HG03103 (cell line): ENCODE results near the gene SMIM17.

ENCODE experiments used
- ATAC-seq: cut with Tn5 transposase; IDR thresholded peaks from one replicate; pipeline ENCODE4 v1.9.1; 2021; ENCODE audit warnings: low read depth; ENCODE audit not compliant: unreplicated experiment

Gene SMIM17

DNA sequence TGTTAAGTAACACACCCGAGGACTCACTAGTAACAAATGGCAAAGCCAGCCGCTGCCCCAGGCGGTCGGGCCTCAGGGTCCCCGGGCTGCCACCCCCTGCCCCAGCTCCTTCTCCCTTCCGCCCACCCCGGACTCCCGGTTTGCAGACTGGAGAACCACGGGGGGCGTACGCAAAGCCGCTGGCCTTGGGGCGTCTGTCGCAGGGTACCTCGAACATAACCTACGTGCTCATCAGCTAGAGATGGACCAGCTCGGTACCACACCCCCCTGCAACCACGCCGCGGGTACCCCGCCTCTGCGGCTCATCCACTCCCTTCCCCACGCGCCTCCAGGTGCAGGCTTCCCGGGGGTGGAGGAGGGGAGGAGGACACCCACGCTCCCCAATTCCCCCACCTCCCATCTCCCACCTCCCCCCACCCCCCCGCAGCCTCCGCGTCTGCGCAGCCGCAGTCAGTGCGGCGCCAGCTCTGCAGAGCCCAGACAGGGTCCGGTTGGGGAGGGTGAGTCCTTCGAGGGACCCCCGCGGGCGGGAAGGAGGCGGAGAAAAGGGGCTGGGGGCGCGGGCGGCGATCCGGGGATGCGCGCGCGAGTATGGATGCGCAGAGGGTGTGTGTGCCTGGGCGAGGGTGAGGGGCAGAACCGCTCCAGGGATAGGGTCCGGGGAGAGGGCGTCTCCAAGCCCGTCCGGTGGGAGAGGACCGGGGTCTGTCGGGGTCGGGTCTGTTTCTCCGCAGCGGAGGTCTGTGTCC, at the start of gene SMIM17:
Gene SMIM17 (plus strand): TSS at position 449 of the 749 bp plus-strand sequence. CDS start 2,509 bp downstream, outside the sequence.
- ATAC-seq: no peak

DNA sequence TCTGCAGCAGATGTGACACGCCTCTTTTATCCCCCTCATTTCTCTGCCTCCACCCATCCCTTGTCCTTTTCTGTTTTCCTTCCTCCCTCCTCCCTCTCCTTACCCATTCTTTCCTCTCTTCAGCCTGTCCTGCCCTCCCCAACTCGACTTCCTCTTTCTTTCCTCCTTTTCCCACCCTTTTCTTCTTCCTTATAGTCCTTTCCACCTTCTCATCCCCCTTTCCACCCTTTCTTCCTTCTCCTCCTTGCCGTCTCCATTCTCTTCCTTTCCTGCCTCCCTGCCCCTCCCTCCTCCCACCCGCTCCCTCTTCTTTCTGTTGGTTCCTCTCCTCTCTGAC, 48.5 kb upstream of the SMIM17 start:
- no peak for ATAC-seq

DNA sequence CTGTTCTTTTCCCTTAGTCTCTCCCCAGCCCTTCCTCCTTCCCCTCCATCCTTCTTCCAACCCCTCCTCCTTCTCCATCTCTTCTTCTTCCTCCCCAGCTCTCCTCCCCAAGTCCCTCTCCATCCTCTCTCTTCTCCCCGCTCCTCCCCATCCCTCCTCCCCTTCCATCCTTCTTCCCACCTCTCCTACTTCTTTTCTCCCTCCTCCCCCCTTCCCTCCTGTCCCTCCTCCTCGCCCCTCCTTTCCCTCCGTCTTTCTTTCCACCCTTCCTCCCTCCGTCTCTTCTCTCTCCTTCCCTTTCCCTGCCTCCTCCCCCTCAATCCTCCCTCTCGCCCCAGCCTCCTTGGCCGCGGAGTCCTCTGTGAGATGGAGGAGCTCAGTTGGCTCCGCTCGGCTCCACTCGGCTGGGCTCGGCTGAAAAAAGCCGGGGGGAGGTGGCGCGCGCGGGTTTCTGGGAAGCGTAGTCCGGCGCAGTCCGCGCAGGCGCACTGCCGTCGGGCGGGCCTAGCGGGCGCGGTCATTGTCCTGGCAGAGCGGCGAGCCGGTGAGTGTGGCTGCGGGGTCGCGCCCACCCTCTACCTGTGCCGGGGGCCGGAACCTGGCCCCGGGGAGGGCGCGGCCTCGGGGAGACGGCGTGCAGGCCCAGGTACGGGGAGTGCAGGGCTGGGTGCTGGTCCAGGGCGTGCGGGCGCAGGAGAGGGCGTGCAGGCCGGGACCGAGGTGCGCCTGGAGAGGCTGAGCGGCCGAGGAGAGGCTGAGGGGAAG, 48.0 kb upstream of the SMIM17 start, which contains the start of gene ZNF71:
Gene ZNF71 (plus strand): TSS at position 520 of the 765 bp plus-strand sequence. CDS start 6,257 bp downstream, outside the sequence.
- peak; percentile 93 for ATAC-seq

DNA sequence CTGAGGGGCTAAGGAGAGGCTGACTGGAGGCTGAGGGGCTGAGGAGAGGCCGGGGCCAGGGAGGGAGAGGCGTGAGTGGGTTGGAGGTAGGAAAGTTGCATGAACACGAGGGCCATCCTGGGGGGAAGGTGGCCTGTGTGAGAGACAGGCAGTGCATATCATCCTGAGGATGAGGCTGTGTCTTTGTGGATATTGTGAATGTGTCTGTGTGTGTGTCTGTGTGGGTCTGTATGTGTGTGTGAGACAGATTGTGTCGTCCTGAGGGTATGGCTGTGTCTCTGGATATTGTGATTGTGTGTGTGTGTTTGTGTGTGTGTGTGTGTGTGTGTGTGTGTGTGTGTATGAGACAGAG, 47.4 kb upstream of the SMIM17 start:
- peak; percentile 20 for ATAC-seq

DNA sequence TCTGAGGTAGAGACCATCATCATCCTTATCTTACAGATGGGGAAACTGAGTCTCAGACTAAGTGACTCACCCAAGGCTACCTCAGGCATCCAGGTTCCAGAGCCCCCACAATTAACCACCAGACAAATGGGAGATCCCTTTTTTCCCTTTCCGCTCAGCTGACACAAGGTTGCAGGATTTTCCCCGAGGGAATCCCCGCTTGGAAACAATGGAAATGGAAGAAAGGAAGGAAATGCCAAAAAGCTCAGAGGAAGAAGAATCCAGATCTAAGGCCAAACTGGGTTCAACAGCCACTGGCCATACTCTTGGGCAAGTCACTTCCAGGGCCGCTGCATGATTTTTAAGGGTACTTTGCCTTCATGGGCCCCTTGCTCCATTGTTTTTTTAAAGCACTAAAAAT, 46.3 kb upstream of the SMIM17 start:
- ATAC-seq: no peak

DNA sequence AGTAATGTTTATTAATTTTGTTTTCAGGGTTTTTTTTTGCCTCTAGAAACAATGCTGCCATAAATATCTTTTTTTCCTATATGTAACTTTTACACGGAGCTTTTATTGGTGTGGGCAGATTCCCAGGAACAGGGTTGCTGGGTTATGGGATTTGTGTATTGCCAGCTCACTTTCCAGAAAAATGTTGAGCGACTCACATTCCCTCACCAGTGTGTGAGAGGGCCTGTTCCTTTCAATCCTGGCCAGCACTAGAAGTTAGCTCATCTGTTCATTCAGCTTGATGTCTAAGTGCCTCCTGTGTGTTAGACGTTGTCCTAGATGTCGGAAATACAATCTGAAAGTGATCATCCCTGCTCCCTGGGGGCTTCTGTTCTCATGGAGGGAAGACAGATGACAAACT, 45.3 kb upstream of the SMIM17 start:
- ATAC-seq: no peak

DNA sequence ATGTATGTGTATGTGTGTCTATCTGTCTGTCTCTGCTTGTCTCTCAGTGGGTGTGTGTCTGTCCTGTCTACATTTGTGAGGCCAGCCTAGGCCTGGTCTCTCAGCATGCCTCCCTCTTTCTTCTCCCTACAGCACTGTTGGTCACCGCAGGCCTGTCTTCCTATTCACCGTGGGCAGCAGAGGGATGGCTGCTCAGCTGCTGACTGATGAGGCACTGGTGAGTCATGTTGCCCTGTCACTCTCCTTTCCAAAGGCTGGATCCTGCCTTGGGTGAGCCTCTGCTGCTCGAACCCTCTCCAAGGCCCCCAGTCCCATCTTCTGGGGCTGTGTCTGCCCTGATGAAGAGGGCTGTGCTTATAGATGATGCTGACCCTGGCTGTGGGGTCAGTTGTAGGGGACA, 41.6 kb upstream of the SMIM17 start:
- no peak for ATAC-seq

DNA sequence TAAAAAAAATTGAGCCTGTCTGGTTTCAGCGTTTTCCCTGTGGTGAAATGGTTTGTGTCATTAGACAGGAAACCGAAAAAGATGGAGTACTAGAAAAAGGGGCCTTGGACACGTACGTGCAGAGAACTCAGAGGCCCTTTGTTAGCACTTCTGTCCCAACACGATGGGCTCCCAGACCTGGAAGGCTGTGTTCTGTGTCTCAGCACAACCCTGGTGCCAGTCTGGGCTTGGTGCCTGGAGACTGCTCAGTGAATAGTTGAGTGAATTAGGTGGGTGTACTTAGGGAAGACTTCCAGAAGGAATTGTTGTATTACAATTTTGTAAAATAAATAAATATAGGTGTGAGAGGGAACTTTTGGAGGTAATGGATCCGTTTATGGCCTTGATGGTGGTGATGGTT, 39.1 kb upstream of the SMIM17 start:
- no peak for ATAC-seq

DNA sequence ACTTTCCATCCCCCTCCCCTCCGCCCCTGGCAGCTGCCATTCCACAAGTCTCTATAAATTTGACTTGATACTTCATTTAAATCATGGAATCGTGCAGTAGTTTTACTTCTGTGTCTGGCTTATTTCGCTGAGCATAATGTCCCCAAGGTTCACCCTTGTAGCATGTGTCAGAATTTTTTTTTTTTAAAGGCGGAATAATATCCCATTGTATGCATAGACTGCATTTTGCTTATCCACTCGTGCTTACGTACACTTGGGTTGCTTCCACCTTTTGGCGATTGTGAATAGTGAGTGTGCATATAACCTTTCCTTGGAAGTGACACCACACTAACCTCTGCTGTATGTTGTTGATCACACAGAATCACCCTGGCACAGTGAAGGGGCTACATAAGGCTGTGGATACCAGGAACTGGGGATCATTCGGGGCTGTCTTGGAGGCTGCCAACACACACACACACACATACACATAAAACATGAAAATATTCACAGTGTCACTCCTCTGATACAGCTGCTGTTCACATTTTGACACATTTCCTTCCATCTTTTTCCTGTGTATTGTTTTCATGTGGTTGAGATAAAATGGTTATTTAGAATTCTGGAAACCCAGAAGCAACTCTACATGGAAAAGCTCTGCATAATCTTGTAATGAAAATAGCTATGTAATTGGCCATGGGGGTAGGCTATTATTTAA, 34.5 kb upstream of the SMIM17 start:
- no peak for ATAC-seq

DNA sequence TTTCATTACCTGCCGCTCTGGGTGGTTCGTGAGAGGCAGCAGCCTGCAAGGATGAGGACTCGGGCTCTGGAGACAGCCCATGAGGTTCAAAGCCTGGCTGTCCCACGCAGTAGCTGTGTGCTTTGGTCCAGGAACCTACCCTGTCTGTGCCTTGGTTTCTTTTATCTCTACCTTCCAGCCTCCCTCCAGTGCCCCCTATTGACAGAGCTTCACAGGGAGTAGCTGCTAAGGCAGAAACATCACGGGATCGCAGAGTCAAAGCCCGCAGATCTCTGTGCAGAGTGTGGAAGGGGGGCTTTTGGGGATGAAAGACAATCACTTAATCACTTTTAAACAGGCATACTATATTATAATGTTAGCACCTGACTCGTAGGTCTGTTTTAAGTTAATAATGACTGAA, 31.7 kb upstream of the SMIM17 start:
- no peak for ATAC-seq

DNA sequence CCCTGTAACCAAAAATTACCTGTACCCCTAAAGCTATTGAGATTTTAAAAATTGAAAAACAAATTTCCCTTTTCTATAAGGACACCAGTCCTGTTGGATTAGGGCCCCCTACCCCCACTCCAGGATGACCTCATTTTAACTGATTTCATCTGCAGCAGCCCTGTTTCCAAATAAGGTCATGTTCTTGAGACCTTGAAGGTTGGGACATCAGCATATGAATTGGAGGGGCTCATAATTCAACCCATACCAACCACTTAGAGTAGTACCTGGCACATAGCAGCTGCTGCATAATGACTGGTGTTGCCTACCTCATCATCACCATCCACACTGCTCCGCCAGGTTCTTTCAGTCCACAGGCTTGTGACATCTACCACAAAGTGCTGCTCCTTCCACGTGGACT, 30.2 kb upstream of the SMIM17 start:
- no peak for ATAC-seq

DNA sequence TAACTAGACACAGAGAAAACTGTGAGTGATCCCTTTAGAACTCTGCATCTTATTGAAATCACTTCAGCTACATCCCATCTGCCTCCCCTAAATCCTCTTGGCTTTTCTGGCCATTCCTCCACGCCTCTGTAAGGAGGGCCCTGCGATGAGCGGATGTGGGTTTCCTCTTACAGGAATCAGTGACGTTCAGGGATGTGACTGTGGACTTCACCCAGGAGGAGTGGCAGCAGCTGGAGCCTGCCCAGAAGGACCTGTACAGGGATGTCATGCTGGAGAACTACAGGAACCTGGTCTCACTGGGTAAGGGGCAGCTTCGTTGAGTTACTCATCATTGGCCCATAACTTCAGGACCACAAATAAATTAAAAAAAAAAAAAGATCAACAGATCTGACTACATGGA, 29.3 kb upstream of the SMIM17 start:
- no peak for ATAC-seq

DNA sequence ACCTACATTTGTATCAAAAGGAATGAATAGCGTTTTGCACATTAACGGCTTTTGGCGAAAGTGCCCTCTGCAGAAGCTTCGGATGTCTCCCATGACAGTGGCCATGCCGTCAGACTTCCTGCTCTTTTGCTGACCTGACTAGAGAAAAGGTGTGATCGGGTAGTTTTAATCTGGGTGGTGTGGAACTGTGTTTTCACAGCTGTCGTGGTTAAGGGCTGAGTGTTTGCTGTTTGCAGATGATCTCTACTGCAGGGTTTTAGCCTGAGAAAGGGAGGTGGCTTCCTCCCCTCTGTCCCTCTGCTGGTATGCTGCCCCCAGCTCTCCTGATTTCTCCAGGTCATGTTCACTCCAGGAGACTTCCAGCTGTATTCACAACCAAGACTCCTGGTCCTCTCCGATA, 25.4 kb upstream of the SMIM17 start:
- no peak for ATAC-seq

DNA sequence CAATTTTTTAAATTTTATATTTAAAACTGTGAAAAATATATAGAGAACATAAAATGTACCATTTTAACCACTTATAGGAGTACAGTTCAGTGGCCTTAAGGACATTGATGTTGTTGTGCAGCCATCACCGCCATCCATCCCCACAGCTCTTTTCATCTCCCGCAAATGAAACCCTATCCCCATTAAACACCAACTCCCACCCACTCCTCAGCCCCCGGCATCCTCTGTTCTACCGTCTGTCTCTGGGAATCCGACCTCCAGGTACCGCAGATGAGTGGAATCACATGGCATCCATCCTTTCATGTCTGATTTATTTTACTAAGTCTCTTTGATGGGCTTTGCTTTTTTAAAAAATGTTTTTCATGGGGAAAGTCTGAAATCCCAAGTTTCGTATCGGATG, 23.8 kb upstream of the SMIM17 start:
- no peak for ATAC-seq

DNA sequence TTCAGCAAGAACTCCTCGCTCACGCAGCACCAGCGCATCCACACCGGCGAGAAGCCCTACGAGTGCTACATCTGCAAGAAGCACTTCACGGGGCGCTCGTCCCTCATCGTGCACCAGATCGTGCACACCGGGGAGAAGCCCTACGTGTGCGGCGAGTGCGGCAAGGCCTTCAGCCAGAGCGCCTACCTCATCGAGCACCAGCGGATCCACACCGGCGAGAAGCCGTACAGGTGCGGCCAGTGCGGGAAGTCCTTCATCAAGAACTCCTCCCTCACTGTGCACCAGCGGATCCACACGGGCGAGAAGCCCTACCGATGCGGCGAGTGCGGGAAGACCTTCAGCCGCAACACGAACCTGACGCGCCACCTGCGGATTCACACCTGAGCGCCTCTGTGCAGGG, 20.6 kb upstream of the SMIM17 start:
- ATAC-seq: no peak

DNA sequence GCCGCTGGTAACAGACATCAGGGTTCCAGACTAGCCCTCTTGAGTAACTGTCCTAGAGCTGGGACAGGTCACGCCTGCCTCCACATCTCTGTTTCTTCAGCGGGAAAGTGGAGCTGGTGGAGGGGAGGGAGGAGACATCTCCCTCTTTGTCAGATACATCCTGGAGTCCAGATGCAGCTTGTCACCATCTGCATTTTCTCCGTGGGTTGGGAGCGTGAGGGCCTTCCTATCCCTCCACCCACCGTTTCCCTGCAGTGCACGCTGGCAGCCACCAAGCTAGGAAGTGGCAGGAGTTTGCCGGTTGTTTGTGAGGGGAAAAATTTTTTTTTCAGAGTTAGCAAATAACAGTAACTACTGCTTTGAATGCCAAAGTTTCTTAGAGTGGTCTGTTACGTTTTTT, 20.0 kb upstream of the SMIM17 start:
- no peak for ATAC-seq

DNA sequence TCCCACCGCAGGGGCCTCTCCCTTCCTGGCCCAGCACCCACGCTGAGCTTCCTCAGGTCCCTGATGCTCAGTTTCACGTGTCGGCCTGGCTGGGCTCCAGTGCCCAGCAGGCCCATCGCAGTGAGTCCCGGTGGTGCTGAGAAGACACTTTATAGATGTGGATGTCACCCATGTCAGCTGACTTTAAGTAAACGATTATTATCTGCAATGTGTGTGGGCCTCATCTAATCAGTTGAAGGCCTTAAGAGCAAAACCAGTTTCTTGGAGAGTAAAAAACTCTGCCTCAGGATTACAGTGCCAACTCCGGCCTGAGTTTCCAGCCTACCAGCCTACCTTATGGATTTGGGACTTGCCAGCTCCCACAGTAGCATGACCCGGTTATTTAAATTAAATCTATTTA, 17.3 kb upstream of the SMIM17 start:
- ATAC-seq: no peak

DNA sequence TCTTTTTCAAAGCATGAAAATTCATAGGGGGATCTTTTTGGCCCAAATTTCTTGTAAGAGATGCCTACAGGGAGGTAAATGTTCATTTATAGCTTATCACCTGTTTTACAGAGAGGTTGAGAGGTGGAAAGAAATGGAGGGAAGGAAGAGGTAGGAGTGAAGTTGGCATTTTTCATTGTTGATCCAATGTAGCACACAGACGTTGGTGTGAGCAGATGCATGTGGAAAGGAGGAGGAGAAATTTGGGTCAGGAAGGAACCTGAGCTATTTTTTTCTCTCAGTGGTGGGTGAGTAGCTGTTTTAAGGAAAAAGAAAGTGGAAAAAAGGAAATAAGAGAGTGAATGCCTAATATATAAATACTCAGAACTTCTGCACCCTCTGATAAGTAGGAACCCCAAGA, 9.9 kb upstream of the SMIM17 start:
- no peak for ATAC-seq

DNA sequence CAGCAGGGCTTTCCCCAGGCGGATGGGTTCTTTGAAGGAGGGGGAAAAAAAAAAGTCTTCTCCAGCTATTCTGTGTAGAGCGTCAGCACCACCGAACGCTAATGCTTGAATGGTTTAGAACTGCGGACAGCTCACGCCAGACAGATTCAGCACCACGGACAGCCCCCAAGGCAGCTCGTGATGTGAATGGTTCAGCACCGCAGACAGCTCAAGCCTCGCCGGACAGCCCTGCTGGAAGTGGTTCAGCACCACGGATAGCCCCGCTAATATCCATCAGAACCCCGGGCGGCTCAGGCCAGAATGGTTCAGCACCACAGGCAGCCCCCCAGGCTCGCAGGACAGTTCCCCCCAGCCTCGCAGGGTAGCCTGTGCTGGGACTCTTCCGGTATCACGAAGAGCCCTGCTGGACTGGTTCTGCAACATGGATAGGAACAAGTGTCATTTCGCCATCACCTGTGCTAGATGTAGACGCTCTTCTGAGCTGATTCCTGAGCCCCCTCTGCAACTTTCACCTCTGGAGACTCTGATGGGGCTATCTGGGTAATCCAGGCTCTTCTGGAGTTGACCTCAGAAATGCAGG, 4.9 kb upstream of the SMIM17 start:
- no peak for ATAC-seq

DNA sequence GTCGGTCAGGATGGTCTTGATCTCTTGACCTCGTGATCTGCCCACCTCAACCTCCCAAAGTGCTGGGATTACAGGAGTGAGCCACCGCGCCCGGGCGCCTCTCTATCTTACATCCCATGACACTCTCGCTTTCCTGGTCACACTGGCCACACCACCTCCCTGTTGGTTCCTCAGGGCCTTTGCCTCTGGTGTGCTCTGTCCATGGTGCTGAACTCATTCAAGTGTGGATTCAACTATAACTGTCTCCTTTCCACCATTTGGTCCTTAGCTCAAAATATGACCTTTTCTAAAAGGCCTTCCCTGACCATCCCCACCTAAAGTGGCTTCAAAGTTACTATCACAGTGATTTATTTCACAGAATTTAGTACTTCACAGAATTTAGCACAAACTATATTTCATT, 3.7 kb upstream of the SMIM17 start:
- no peak for ATAC-seq

DNA sequence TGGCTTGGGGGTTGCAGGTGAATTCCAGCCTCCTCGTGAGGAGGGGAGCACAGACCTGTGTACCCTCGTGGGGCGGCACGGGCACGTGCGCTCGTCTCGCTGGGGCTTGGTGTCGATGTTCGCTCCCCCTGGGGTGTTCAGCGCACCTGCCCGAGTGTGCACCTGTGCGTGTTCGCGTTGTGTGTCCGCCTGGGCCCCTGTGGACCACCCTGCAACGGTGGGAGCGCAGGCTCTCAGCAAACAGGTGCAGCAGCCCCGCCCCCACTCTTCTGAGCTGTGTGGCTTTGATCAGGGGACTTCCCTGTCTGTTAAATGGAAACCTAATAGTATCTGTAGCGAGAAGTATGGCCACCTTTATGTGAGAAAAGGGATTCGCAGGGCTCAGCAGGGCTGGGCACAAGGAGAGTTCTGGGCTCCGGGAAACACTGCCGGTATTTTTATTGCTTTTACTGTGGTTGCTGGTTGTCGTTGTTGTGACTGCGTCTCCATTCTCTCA, 549 bp downstream of the SMIM17 start:
- ATAC-seq: no peak
